K562 (cell line): ENCODE data around the gene LDLR. TPM values are rescaled to one million over a fixed set of nuclear protein-coding genes. Genes with fewer than 3 reads are reported as not detected.
A peak's percentile ranks its signal among the peaks of the same experiment; 100 is the strongest.

Experiments used
- ARNT ChIP-seq, 2 experiments: fragments of 450-650 bp; IDR thresholded peaks; 2 replicates each; pipeline ENCODE4 v1.6.1; 2016; ENCODE audit warnings: mild to moderate bottlenecking in 1 of 2
- C11orf30 ChIP-seq: fragments of 450-650 bp; IDR thresholded peaks from 2 replicates; pipeline ENCODE4 v1.6.1; 2016; ENCODE audit warnings: low read depth, mild to moderate bottlenecking
- CSDE1 ChIP-seq, 2 experiments: fragments of 450-650 bp; IDR thresholded peaks; 2 replicates each; pipeline ENCODE4 v1.6.1; 2016; ENCODE audit warnings: mild to moderate bottlenecking in 1 of 2
- EP300 ChIP-seq: IDR thresholded peaks from 2 replicates; pipeline ENCODE4 v1.6.1; 2012; ENCODE audit warnings: low read length, improper control_type of control experiment
- FOXJ3 ChIP-seq: sonication (generic); formaldehyde crosslinking; IDR thresholded peaks from 2 replicates; pipeline ENCODE4 v1.4.0; 2020; ENCODE audit warnings: mild to moderate bottlenecking, missing genetic modification reagents
- HNRNPLL ChIP-seq: fragments of 200-400 bp; formaldehyde crosslinking; IDR thresholded peaks from 2 replicates; pipeline ENCODE4 v1.6.1; 2017; ENCODE audit warnings: low read length, low read depth, mild to moderate bottlenecking; ENCODE audit not compliant: poor library complexity, severe bottlenecking
- KAT7 ChIP-seq: sonication (generic); formaldehyde crosslinking; IDR thresholded peaks from 2 replicates; pipeline ENCODE4 v1.8.0; 2022; ENCODE audit warnings: missing genetic modification reagents, mild to moderate bottlenecking, borderline replicate concordance
- KDM1A ChIP-seq, 2 experiments: fragments of 450-650 bp; IDR thresholded peaks; 2 replicates each; pipeline ENCODE4 v1.6.1; 2016; ENCODE audit warnings: mild to moderate bottlenecking in 2 of 2
- KDM5B ChIP-seq: fragments of 200-600 bp; sonication (generic); IDR thresholded peaks from 2 replicates; pipeline ENCODE4 v1.6.1; 2012; ENCODE audit warnings: low read depth, mild to moderate bottlenecking, moderate library complexity, low read length, control low read depth, inconsistent platforms; ENCODE audit not compliant: insufficient replicate concordance
- KLF13 ChIP-seq: fragments of 450-650 bp; IDR thresholded peaks from 2 replicates; pipeline ENCODE4 v1.6.1; 2016; ENCODE audit warnings: missing genetic modification characterization, low read depth, mild to moderate bottlenecking, missing compliant biosample characterization, moderate library complexity, borderline replicate concordance
- NBN ChIP-seq: fragments of 450-650 bp; IDR thresholded peaks from 2 replicates; pipeline ENCODE4 v1.6.1; 2016; ENCODE audit warnings: low read depth, mild to moderate bottlenecking
- POLR2AphosphoS2 ChIP-seq: IDR thresholded peaks from 2 replicates; pipeline ENCODE4 v1.6.1; 2012; ENCODE audit warnings: low read length, improper control_type of control experiment
- RBFOX2 ChIP-seq: fragments of 200-400 bp; formaldehyde crosslinking; IDR thresholded peaks from 2 replicates; pipeline ENCODE4 v1.6.1; 2017; ENCODE audit warnings: low read depth, mild to moderate bottlenecking, low read length, moderate library complexity
- RBM39 ChIP-seq: fragments of 200-400 bp; formaldehyde crosslinking; optimal IDR thresholded peaks from 2 replicates; pipeline ENCODE3; 2018; ENCODE audit warnings: low read depth, low read length
- SAFB ChIP-seq: fragments of 200-400 bp; formaldehyde crosslinking; IDR thresholded peaks from 2 replicates; pipeline ENCODE4 v1.6.1; 2017; ENCODE audit warnings: low read depth, low read length, borderline replicate concordance
- SIN3B ChIP-seq: fragments of 450-650 bp; IDR thresholded peaks from 2 replicates; pipeline ENCODE4 v1.6.1; 2017; ENCODE audit warnings: low read depth, mild to moderate bottlenecking, moderate library complexity
- TSC22D4 ChIP-seq: fragments of 450-650 bp; IDR thresholded peaks from 2 replicates; pipeline ENCODE4 v1.6.1; 2016; ENCODE audit warnings: missing genetic modification characterization, missing biosample characterization, control low read depth
- VEZF1 ChIP-seq: fragments of 200-800 bp; sonication (Bioruptor generic); IDR thresholded peaks from 2 replicates; pipeline ENCODE4 v1.6.1; 2017; ENCODE audit warnings: missing genetic modification characterization, missing compliant biosample characterization
- ZNF280A ChIP-seq: fragments of 450-650 bp; IDR thresholded peaks from 2 replicates; pipeline ENCODE4 v1.6.1; 2018; ENCODE audit warnings: mild to moderate bottlenecking, low read depth; ENCODE audit not compliant: partially characterized antibody
- ZNF518B ChIP-seq: fragments of 250-450 bp; sonication (Bioruptor Pico); IDR thresholded peaks from 2 replicates; pipeline ENCODE4 v1.5.0; 2021; ENCODE audit warnings: mild to moderate bottlenecking, moderate library complexity
- ZNF780A ChIP-seq: fragments of 250-450 bp; sonication (Bioruptor Pico); IDR thresholded peaks from 2 replicates; pipeline ENCODE4 v1.5.0; 2021; ENCODE audit warnings: mild to moderate bottlenecking
- polyA plus RNA-seq, 8 experiments: library from polyadenylated mRNA; depleted of rRNA in 4 of 8; stranded (reverse) in 5 of 8; unstranded in 3 of 8; fragments of >200 nt; fragmentation: Nextera tagmentation in 2 of 8; fragmentation: Illumina TruSeq in 1 of 8; extraction: Ambion mirVana in 2 of 8; extraction: Trizol in 1 of 8; gene quantifications; 2 replicates each; pipeline versions ENCODE4 v1.2.1 to v1.2.3, GENCODE V29; 2011 to 2014; ENCODE audit warnings: inconsistent platforms in 1 of 8, missing spikeins in 1 of 8
- total RNA-seq, 7 experiments: library from RNA; depleted of rRNA in 6 of 7; stranded (reverse); fragments of >200 nt in 6 of 7; fragmentation: Illumina TruSeq in 2 of 7; extraction: Trizol in 2 of 7; gene quantifications; 2 replicates each; pipeline versions ENCODE4 v1.2.1 to v1.2.3, GENCODE V29; 2011 to 2021; ENCODE audit warnings: low replicate concordance in 1 of 7
- TF ChIP-seq, protein P1 (sequence below): IDR thresholded peaks from 3 replicates; pipeline ENCODE4 v1.6.1; 2011; ENCODE audit warnings: borderline replicate concordance, mild to moderate bottlenecking; ENCODE audit not compliant: insufficient read length, insufficient read depth

LDLR gene
- total and polyA plus RNA-seq, 9 of the 15 experiments (the other 6 are each of a cell fraction or from before 2014, with no cell fraction given) = 19.9 to 114 (median 56.3) TPM

DNA sequence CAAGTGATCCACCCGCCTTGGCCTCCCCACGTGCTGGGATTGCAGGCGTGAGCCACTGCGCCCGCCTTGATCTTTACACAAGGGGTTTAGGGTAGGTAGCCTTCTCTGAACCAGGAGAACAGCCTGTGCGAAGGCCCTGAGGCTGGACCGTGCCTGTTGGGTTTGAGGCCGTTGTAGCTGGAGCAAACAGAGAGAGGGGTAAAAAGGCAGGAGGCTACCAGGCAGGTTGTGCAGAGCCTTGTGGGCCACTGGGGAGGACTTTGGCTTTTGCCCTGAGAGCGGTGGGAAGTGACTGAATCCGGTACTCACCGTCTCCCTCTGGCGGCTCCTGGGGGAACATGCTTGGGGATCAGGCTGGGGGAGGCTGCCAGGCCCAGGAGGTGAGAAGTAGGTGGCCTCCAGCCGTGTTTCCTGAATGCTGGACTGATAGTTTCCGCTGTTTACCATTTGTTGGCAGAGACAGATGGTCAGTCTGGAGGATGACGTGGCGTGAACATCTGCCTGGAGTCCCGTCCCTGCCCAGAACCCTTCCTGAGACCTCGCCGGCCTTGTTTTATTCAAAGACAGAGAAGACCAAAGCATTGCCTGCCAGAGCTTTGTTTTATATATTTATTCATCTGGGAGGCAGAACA is 41.7 kb downstream of the LDLR start (continued):
- TF ChIP-seq VEZF1 = no peak
- no peak for TF ChIP-seq ZNF780A (CRISPR knock-in tag)
- no peak for TF ChIP-seq FOXJ3 (CRISPR knock-in tag)
- no peak for TF ChIP-seq CSDE1 (IDR thresholded peaks at IDR 0.05)
- no peak for TF ChIP-seq C11orf30
- TF ChIP-seq POLR2AphosphoS2 = no peak; the same call in 1 of the 2 replicates
- TF ChIP-seq HNRNPLL = no peak
- no peak for TF ChIP-seq TSC22D4
- TF ChIP-seq ZNF280A = no peak
- no peak for TF ChIP-seq KDM5B
- no peak for TF ChIP-seq SAFB
- no peak for TF ChIP-seq KDM1A (IDR thresholded peaks at IDR 0.05)
- peak; percentile 37 for TF ChIP-seq RBFOX2
- no peak for TF ChIP-seq RBM39
- TF ChIP-seq EP300 = no peak
- no peak for TF ChIP-seq ARNT (IDR thresholded peaks at IDR 0.05)
- TF ChIP-seq KAT7 (CRISPR knock-in tag) = 0 out of 2 replicates have a peak, but pooled peaks have one; percentile 43
- no peak for TF ChIP-seq KLF13 (tag)
- no peak for TF ChIP-seq NBN
- TF ChIP-seq ZNF518B = no peak
- TF ChIP-seq SIN3B = no peak
- TF ChIP-seq, protein P1, sequence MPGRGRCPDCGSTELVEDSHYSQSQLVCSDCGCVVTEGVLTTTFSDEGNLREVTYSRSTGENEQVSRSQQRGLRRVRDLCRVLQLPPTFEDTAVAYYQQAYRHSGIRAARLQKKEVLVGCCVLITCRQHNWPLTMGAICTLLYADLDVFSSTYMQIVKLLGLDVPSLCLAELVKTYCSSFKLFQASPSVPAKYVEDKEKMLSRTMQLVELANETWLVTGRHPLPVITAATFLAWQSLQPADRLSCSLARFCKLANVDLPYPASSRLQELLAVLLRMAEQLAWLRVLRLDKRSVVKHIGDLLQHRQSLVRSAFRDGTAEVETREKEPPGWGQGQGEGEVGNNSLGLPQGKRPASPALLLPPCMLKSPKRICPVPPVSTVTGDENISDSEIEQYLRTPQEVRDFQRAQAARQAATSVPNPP = no peak
